Measurements from ENCODE around the gene FBXW8. TPM values are rescaled to one million over a fixed set of nuclear protein-coding genes. Genes with fewer than 3 reads are reported as not detected.

Gene FBXW8
- total RNA-seq, 1 donor from 2014 or later, result 28.2 TPM

GRCh38 chr12:117080661-117081144 lies 170.0 kb downstream of the FBXW8 start:
- Mint-ChIP-seq H3K27ac (no peak overlapping the region), H3K36me3 (no peaks in the 10 kb centered on the region), H3K4me3 (no peak overlapping the region), H3K9me3 (no peaks in the 10 kb centered on the region), H3K4me1 (ENCODE audit: unreplicated experiment) (peaks cover 11% of the 10 kb centered on the region), H3K27me3 (no peaks in the 10 kb centered on the region)
- TF ChIP-seq CTCF (conservative IDR thresholded peaks at IDR 0.05), result no peak
- DNase-seq (ENCODE audit: extremely low spot score, unreplicated experiment), result no peak

Other genes starting within 250 kb of the FBXW8 start
- gene SPRING1, start 172.9 kb upstream of the FBXW8 start, total RNA-seq (ENCODE audit: low replicate concordance), result 48.6 and 49.6 TPM in 2 replicates
- gene RNFT2, start 172.6 kb upstream of the FBXW8 start, total RNA-seq (ENCODE audit: low replicate concordance), result 8.7 and 25.0 TPM in 2 replicates
- gene HRK, start 29.5 kb upstream of the FBXW8 start, total RNA-seq (ENCODE audit: low replicate concordance), result 1.9 and 6.6 TPM in 2 replicates
- 7.2 and 7.4 TPM in 2 replicates for gene TESC, start 188.5 kb downstream of the FBXW8 start, total RNA-seq (ENCODE audit: low replicate concordance)